Hematopoietic multipotent progenitor cell treated with erythropoietin and hydrocortisone succinate and interleukin-3 and kit ligand, for 17 days (in vitro differentiated cells): ENCODE measurements around the gene EPB41L2.

ENCODE experiments used
- DNase-seq: peaks from one replicate; pipeline ENCODE4 v3.0.0-alpha.2; 2015; ENCODE audit warnings: low spot score

Gene EPB41L2

DNA sequence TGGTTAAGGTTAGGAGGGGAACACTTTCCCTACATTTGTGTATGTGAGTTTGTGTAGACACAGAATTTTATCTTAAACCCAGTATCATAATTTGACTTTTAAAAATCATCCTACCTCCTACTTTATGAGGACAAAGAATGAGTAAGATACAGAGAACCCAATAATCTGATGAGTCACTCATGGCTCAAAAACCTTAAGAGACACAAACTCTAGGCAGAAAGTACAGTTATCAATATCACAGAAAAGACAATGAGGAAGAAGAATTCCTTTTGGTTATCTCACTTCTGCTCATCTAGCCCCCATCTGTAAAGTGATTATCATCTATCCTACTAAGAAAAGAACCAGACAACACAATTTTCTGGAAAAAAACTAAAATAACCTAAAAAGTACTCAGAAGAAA is 87.7 kb downstream of the EPB41L2 start:
- no peak for DNase-seq

DNA sequence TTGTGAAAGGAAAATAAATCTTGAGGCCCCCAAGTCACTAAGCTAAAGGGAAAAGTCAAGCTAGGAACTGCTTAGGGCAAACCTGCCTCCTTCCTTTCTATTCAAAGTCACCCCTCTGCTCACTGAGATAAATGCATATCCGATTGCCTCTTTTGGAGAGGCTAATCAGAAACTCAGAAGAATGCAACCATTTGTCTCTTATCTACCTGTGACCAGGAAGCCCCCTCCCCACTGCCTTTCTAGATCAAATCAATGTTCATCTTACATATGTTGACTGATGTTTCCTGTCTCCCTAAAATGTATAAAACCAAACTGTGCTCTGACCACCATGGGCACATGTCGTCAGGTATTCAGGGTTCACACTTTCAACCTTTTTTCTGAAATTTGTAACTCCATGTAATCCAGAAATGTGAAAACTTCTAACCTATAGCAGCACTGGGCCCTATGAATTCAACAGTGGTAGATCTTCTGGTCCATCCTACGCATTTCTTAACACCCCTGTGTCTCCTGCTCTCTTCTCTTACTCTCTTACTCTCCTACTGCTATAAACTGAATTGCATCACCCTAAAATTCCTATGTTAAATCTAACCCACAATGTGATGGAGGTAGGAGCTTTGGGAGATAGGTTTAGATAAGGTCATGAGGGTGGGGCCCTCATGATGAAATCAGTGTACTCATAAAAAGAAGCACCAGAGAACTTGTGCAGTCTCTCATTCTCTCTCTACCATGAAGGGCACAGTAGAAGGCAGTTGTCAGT is 89.3 kb downstream of the EPB41L2 start:
- DNase-seq, result no peak

DNA sequence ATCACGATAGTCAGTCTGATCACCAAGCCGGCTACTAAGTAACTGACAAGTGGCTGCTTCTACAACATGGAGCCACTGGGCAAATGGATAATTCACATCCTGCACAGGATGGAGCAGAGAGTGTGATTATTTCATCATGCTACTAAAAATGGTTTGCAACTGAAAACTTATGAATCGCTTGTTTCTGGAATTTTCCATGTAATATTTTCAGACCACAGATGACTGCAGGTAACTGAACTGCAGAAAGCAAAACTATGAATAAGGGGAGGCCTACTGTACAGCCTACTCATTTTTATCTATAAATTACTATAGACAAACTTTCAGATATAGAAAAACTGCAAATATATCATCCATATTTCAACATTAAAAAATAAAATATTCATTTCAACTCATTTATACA is 91.5 kb downstream of the EPB41L2 start:
- DNase-seq, result no peak

DNA sequence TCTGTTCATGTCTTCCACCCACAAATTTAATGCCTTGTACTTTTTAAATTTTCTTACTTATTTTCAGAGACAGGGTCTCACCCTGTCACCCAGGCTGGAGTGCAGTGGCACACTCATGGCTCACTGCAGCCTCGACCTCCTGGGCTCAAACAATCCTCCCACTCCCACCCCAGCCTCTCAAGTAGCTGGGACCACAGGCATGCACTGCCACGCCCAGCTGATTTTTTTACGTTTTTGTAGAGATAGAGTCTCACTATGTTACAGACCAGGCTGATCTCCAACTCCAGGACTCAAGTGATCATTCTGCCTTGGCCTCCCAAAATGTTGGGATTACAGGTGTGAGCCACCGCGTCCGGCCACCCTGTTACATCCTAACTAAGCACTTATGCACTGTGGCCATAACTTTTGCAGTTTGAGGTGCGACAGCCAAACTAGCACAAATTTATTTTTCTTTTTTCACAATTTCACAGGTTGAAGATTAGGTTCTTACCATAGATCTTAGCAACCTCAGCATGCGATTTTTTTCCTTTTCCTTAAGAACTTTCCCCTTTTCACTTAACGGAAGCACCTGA is 92.1 kb downstream of the EPB41L2 start:
- DNase-seq, result no peak

DNA sequence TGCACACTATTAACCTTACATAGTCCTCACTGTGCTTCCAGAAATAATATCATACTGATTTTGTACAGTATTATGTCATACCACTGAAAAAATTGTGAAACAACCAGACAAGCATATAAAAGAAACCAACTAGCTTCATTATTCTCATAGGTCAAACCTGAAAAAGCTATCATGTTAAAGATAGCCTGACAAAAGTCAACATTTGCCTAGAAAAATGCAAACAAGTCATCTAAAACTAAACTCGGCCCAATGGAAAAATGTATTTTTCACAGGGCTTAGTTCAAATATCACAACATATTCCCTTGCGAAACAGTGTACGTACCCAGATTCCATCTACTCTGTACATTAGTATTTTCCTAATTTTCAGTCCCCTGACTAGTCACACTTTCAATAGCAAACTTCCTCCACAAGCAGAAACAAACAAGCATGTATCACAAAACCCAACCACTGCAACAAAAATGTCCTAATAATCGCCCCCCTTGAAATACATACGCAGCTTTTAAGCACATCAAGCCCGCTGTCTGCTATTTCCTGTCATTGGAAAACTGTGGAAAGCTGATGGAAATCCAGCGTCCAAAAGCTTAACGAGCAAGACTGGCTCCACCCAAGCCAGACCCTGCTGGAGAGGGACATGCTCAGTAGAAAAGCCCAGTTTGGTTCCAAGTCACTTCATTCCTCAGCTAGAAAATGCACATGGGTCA is 93.1 kb downstream of the EPB41L2 start:
- no peak for DNase-seq

DNA sequence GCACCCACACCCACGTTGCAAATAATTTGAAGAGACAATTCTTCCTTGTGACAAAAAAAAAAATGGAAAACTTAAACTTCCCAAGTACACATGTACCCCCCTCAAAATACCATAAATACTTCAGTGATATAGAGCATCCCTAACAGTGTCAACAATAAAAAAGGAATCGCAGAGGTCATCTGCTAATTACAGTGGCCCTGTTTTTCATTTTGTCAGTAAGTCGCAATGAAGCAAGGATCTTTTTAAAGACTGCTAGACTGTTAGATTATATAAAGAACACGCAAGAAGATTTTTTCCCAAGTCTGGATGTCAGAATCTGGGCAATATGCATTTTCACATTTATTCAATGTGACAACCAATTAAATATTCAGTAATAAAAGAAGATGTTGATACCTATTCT is 93.9 kb downstream of the EPB41L2 start:
- DNase-seq, result no peak

DNA sequence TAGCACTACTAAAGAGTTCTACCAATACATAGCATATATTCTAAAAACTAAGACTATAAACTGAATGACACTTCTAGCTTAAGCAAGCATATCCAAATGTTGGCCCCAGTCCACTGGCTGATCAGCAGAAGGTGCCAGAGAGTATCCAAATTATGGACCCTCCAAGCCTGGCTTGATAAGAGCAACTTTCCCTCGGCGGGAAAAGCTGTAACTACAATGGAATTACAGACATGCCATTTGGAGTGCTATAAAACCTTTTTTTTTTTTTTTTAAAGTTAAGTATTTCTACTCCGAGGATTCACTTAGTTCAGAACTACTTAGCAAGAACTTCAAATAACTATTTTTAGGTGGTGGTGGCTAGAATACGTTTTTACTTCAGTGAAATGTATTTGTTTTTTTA is 94.6 kb downstream of the EPB41L2 start:
- no peak for DNase-seq

DNA sequence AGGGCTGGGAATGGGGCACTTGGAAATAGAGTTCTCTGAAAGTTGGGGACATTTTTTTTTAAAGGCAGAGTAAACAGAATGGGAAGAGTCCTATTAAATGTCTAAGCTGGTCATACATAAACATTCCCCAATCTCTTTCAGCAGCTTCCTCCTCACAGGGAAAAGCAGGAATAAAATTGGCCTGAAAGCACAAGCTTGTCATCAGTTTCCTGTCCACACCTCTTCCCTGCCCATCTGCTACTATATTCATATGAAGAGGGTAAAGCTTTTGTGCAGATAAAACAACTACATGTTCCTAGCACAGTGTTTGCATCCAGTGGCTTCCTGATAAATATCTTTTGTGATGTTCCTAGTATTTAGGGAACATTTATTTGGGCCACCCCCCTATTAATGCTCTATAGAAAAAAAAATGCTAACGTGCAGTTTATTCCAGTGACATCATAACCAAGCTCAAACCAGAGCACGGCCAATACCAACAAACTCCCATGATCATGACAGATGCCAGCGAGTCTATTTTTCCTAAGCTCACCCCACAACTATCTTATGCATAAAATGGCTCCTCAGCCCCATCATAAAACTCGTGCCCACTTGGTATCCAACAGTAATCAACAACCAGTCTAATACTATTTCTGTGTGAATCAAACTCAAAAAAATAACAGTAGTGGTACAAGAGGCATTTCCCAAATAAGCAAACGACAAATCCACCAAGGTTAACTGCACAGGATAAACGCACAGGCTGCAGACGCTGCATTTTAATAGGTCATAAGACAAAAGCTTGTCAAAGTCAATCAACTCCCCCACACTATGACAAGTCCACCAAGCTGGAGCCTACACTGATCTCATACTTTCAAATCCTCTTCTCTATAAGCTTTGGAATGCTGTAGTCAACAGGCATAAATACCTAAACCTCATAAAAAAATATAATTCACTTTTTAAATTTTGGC is 95.3 kb downstream of the EPB41L2 start:
- DNase-seq, result no peak

DNA sequence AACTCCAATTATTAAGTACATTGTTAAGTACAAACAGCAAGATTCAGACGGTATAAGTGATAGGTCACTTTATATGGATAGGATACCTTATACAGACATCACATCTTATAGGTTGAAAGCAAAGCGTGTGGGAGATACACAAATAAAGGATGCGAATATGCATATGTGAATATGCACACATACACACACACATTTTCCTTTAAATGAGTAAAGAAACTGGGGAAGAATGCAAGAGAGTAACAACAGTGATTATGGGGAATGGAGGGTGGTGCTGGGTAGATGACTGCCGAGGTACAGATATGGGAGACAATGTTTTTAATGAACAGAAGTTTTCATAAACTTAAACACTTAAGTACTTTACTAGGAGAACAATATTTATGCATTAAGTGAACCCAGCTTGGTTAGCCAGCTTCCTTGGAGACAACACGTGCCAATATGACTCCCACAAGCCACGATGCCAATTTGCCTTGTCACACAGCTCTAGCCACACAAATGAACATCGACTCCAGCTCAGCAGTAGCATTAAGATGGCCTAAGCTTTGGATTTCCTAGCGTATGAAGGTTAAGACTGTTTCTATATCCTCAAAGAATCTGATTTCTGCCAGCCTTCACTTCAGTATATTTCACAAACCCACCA is 96.6 kb downstream of the EPB41L2 start:
- DNase-seq, result no peak

DNA sequence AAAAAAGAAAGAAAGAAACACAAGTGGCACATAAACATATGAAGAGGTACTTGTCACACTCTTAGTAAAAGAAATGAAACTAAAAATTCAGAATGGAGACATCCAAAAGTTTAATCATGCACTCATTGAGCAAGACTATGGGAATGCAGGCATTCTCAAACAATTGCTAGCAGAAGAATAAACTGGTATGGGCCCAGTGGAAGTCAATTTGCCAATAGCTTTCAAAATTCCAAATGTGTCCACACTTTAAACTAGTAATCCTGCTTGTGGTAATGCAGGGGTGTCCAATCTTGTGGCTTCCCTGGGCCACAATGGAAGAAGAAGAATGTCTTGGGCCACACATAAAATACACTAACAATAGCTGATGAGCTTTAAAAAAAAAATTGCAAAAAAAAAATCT is 97.4 kb downstream of the EPB41L2 start:
- no peak for DNase-seq

DNA sequence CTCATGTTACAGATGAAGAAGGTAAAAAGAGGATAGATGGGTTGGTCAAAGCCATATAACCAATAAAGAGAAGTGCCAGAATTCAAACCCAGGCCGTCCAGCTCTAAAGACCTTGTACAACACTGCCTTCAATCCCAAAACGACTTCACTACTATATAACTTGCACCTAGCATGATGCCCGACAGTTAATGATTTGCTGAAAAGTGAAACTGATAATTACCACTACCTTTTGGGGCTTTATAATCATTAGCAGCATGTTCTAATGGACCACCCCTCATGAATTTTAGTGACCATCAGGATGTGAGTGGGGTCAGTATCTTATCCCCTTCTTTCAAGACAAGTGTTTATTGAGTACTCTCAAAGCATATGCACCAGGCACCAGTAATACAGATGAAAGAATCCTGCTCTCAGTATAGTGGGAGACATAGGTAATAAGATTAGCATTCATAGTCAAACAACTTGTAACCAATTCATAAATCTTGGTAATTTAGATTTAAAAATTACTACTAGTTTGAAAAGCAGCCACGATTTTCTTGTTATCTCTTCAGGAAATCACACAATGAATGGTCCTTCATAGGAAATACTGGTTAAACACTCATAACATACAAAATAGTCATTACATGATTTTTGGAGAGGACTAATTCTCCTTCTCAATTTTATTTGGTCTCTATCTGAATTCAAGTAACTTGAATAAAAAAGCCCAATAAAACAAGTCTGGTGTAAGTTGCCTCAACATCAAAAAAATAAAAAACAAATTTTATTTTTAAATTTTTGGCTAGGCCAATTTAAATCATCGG is 98.0 kb downstream of the EPB41L2 start:
- no peak for DNase-seq

DNA sequence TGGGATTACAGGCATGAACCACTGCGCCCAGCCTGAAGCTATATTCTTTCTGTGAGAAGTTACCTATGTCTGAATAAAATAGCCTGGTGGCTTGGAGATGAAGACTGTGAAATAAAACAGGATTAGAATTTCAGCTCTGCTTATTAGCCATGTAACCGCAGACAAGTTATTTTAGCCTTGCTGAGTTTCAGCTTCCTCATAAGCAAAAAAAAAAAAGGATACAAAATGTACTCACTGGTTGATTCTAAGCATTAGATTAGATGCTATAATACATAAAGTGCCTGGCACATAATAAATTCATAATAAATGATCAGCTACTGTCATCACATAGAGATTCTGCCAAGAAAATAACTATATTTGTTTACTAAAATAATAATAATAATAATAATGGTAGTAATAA is 98.8 kb downstream of the EPB41L2 start:
- DNase-seq, result no peak

DNA sequence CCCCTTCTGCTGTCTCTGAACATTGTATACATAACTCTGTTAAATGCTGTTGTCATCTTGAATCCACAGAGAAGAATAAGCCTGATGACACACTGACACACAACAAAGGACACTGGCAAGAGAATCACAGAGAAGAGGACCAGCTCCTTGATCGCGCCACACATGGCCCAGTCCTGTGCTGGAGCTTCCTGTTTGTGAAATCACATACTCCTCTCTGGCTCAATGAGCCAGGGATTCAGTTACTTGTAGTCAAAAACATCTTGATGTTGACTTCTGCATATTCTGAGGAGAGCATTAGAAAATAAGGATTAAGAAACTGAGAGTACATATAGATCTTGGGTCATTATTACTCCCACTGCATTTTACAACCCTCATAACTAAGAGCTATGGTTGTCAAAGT is 100.1 kb downstream of the EPB41L2 start:
- DNase-seq, result no peak

DNA sequence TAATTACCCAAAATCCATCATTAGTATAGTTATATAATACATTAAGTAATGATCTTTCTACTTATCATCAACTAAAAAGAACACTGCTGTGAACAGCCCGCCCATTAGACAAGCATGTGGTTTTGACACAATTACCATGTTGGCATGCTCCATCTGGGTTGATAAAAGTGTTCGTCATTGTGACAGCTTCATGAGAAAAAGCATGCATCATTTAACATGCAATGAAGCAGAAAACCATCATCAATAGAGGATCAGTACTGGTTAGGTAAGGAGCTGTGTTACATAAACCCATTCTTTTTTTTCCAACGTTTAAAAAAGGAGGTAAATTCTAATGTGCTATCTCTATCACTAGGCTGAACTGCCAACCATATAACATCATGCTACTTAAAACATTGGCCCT is 101.9 kb downstream of the EPB41L2 start:
- DNase-seq, result no peak

DNA sequence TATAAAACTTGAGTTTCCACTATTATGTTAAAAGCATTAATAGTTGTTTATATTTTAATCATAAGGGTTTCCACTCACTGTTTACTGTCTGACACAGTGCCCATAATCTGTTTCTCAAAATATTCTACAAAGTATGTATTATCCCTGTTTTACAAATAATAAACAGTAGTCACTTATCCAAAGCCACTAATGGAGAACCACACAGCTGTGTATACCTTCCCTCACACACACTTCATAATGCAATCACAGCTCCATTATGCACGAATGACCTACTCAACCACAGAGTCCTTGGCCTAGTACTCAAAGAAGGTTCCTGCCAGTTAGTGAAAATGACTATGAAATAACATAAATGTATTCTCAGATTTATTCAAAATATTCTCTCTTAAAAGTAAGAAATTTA is 103.1 kb downstream of the EPB41L2 start:
- no peak for DNase-seq

DNA sequence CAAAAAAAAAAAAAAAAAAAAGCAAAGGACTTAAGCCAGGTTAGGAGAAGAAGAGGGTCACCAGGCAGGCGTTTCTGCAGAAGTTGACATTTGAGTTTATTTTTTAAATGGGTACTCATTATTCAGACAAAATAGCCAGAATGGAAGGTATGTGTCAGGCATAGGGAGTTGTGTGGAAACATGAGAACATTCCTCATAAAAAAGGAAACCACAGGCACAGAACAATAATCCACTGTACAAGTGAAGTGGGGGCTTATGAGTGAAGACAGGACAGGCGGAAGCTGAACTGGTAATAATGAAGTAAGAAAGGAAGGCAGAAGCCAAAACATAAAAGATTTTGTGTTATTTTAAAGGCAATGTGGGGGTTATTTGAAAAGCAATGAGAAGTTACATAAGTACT is 104.6 kb downstream of the EPB41L2 start:
- no peak for DNase-seq

DNA sequence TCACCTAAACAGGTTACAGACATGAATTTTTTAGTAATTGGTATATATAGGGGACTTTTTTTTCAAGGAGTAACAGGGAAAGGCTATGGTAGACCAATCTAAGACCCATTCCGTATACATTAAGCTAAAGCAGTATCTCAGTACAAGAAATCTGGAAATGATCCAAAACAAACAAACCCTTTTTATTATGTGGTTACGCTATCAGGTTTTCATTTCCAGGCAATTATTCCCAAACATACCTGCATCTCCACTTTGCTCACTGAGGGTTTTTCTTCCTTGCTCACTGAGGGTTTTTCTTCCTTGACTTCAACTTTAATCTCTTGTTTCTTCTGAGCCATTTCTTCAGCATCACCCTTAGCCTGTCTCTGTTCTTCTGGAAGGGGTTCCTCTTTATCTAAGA is 107.3 kb downstream of the EPB41L2 start:
- no peak for DNase-seq

DNA sequence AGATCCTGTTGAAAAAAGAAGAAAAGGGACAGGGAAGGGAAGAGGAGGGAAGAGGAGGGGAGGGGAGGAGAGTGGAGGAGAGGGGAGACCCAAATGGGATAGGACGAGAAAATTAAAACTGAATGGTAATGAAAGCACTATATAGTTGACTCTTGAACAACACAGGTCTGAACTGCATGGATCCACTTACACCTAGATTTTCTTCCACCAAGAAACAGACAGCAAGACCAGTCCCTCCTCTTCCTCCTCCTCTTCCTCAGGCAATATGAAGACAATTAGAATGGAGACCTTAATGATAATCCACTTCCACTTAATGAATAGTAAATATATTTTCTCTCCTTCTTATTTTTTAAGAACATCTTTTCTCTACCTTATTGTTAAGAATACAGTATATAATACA is 113.5 kb downstream of the EPB41L2 start:
- no peak for DNase-seq

DNA sequence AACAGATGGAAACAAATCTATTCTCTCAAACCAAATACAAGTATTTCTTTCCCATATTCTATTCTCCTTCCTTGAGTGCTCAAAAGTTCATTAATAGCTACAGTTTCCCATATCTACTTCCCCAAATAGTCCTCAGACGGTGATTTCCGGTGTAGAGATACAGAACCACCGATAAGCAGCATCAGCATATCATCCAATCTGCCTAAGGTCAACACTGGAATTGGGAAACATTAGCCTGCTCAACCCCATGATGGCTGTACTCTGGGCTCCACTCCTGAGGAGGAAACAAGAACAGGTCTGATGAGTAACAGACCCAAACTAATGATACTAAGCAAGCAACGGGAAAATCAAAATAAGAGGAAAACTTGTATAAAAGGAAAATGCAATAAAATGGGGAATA is 115.6 kb downstream of the EPB41L2 start:
- DNase-seq, result no peak

DNA sequence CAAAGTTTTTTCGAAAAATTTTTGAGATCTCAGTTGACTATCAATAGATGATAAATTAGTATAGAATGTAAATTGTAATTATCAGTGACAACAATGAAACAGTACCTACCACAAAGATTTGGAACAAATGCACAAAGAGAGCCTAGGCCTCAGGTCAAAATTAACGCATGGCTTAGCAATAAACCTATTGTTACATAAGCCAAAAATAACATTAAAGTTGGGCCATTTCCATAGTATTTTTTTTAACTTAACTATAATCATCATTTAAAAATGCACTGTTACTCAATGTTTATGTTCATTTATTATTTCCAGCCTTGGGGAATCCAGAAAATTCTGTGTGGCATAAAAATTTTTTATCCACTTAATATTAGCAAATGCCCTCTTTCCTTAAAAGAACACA is 117.0 kb downstream of the EPB41L2 start:
- no peak for DNase-seq

DNA sequence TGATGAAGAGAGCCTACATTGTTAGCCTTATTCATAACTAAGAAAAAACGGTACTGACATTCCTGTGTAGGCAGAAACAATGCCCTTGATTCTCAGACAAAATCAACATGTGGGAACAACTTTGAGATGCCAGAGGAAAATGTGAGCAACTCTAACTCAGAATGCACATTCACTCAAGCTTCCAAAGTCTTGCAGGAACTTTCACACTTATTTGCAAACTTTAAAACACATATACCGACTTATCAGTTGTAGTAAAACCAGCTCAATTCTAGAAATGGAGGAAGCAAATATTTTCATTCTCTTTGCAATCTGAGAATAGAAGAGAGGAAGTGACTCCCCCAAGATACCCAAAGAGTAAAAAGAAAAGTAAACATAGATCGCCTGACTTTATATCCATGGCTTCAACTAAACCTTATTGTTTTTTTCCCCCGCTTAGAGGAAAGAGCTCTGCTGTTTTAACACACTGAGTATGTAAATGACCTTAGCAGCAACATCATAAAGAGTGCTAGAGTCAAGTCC is 117.6 kb downstream of the EPB41L2 start:
- no peak for DNase-seq
